ENCODE results near the gene CECR2.

The CECR2 gene

DNA sequence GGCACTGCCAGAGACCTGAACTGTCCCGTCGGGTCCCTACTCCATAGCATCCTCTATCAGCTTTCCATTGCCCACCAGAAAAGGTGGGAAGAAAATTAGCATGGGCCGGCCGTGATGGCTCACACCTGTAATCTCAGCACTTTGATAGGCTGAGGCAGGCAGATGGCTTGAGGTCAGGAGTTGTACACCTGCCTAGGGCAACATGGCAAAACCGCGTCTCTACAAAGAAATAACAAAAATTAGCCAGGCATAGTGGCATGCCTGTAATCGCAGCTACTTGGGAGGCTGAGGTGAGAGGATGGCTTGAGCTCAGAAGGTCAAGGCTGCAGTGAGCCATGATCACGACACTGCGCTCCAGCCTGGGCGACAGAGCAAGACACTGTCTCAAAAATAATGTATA is 197.5 kb downstream of the CECR2 start:
- no peak for TF ChIP-seq SUZ12 (IDR thresholded peaks at IDR 0.05; ENCODE audit: extremely low read depth, insufficient read depth, insufficient read length)
- TF ChIP-seq ZNF274 (IDR thresholded peaks at IDR 0.05; ENCODE audit: low read depth, low read length) = no peak
- no peak for TF ChIP-seq YY1 (IDR thresholded peaks at IDR 0.05; ENCODE audit: insufficient read depth, insufficient read length)
- peaks cover 13% of the 10 kb centered on the region for H3K4me1 ChIP-seq (ENCODE audit: insufficient read depth, insufficient read length)
- H3K27me3 ChIP-seq (ENCODE audit: insufficient read depth, insufficient read length) = no peaks in the 10 kb centered on the region

DNA sequence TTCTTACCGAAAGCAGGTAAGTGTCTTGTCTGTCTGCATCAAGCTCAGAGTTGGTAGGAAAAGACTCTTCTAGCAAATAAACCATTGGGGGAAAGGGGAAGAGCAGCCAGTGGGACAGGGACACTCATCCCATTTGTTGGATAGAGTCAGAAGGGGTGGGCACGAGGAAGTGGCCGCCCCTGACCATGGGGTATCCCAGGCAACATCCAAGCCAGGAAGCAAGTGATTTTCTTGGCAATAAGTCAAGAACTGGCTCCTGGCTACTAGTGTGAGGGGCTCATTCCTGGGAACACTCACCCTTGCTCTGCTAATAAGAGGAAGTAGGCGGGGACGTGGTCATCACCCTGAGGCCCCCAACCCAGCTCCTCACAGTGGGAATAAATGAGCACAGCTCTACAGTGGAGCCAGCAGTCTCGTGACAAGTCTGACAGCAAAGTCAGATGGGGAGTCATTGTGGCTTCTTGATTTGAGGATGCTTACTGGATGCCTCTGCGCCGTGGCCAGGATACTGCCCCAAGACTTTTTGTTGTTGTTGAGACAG is 200.8 kb downstream of the CECR2 start:
- no peak for DNase-seq (ENCODE audit: low read depth, low spot score)

More for the DNA sequence above, 197.5 kb downstream of the CECR2 start:
- Histone ChIP-seq H3K4me3 (ENCODE audit: insufficient read length, low read depth) (no peak overlapping the region), H3K36me3 (ENCODE audit: insufficient read depth, insufficient read length, low read length) (no peaks in the 10 kb centered on the region), H3K9ac (ENCODE audit: insufficient read length, low read depth) (no peak overlapping the region), H3K9me3 (ENCODE audit: insufficient read depth, low read length) (no peaks in the 10 kb centered on the region)
- no peak for DNase-seq (ENCODE audit: low read depth, low spot score)

DNA sequence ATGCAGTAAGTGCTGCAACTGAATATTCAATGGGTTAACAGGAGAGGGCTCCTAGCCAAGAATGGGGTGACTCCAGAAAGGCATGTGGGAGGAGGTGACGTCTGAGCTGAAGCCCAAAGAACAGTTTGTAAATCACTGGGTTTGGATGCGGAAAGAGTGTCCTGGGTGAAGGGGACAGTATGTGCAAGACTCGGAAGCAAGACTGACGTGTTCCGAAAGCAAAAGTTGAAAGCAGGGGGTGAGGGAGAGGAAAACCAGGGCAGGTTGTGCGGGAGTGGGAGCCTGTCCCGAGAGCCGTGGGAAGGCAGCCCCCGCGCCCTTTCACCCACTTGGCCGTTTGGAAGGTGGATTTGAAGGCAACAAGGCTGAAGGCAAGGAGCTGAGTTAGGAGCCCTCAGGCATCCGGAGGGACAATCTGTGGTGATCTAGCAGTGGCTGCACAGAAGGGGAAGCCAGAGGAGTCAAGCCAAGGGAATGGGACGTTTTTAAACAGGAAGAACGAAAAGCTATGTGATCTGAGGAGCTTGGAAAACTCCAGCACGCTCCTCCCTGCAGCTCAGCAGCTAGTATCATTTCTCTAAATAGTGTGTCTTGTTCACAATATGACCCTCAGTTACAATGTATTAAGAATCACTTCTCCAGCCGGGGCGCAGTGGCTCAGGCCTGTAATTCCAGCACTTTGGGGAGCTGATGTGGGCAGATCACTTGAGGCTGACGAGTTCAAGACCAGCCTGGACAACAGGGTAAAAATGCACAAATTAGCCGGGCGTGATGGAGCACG is 201.8 kb downstream of the CECR2 start:
- H3K36me3 ChIP-seq (ENCODE audit: insufficient read depth, insufficient read length, low read length) = no peaks in the 10 kb centered on the region
- no peaks in the 10 kb centered on the region for H3K27me3 ChIP-seq (ENCODE audit: insufficient read depth, insufficient read length)
- DNase-seq (ENCODE audit: low read depth, low spot score) = no peak
- no peak overlapping the region for H3K4me3 ChIP-seq (ENCODE audit: insufficient read length, low read depth)
- H3K9ac ChIP-seq (ENCODE audit: insufficient read length, low read depth) = no peak overlapping the region
- peaks cover 8% of the 10 kb centered on the region for H3K4me1 ChIP-seq (ENCODE audit: insufficient read depth, insufficient read length)
- H3K9me3 ChIP-seq (ENCODE audit: insufficient read depth, low read length) = no peaks in the 10 kb centered on the region
- TF ChIP-seq SUZ12 (IDR thresholded peaks at IDR 0.05; ENCODE audit: extremely low read depth, insufficient read depth, insufficient read length) (no peak), ZNF274 (IDR thresholded peaks at IDR 0.05; ENCODE audit: low read depth, low read length) (no peak), YY1 (IDR thresholded peaks at IDR 0.05; ENCODE audit: insufficient read depth, insufficient read length) (no peak)

More for the DNA sequence above, 200.8 kb downstream of the CECR2 start:
- Histone ChIP-seq H3K27me3 (ENCODE audit: insufficient read depth, insufficient read length) (no peaks in the 10 kb centered on the region), H3K9me3 (ENCODE audit: insufficient read depth, low read length) (no peaks in the 10 kb centered on the region), H3K4me3 (ENCODE audit: insufficient read length, low read depth) (no peak overlapping the region), H3K9ac (ENCODE audit: insufficient read length, low read depth) (peak overlapping the region; percentile 3), H3K36me3 (ENCODE audit: insufficient read depth, insufficient read length, low read length) (no peaks in the 10 kb centered on the region), H3K4me1 (ENCODE audit: insufficient read depth, insufficient read length) (peaks cover 8% of the 10 kb centered on the region)
- TF ChIP-seq ZNF274 (IDR thresholded peaks at IDR 0.05; ENCODE audit: low read depth, low read length) (no peak), YY1 (IDR thresholded peaks at IDR 0.05; ENCODE audit: insufficient read depth, insufficient read length) (no peak), SUZ12 (IDR thresholded peaks at IDR 0.05; ENCODE audit: extremely low read depth, insufficient read depth, insufficient read length) (no peak)

DNA sequence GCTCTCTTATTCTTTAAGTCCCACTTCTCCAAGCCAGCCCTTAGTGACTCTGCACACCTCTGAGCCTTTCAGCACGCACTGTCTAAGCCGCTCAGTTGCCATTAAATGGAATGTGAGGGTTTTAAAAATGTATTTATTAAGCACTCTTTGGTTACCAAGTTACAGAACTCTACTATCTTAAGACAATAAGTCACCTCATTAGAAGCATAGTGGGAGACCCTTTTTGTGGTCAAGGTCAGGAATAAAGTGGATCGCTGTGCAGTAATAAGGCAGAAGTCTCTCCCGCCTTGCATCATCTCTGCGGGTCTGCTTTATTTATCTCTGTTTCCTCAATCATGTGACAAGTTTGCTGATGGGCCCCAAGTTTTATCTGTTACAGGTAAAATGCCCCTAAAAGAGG is 205.9 kb downstream of the CECR2 start:
- Histone ChIP-seq H3K27me3 (ENCODE audit: insufficient read depth, insufficient read length) (no peaks in the 10 kb centered on the region), H3K4me3 (ENCODE audit: insufficient read length, low read depth) (no peak overlapping the region), H3K36me3 (ENCODE audit: insufficient read depth, insufficient read length, low read length) (no peaks in the 10 kb centered on the region), H3K4me1 (ENCODE audit: insufficient read depth, insufficient read length) (peaks cover 3% of the 10 kb centered on the region), H3K9ac (ENCODE audit: insufficient read length, low read depth) (no peak overlapping the region), H3K9me3 (ENCODE audit: insufficient read depth, low read length) (no peaks in the 10 kb centered on the region)
- DNase-seq (ENCODE audit: low read depth, low spot score) = no peak
- TF ChIP-seq ZNF274 (IDR thresholded peaks at IDR 0.05; ENCODE audit: low read depth, low read length) = no peak
- no peak for TF ChIP-seq YY1 (IDR thresholded peaks at IDR 0.05; ENCODE audit: insufficient read depth, insufficient read length)
- no peak for TF ChIP-seq SUZ12 (IDR thresholded peaks at IDR 0.05; ENCODE audit: extremely low read depth, insufficient read depth, insufficient read length)

DNA sequence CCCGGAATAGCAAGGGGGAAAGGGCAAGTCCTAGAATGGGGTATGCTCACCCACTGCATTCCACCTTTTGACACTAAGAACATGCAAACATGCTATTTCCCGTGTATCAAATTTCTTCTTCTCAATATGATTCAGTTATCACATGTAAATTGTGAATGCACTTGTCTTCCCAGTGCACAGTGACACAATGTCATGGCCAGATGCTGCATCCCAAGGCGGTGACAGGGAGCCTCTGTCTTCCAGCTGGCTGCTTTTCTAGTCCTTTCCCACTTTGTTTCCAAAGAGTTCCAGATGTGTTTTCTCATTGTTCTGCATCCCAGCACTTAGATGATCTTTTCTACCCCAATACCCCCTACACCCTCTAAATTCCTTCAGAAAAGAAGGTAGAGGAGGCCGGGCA is 206.4 kb downstream of the CECR2 start:
- Histone ChIP-seq H3K4me3 (ENCODE audit: insufficient read length, low read depth) (no peak overlapping the region), H3K9me3 (ENCODE audit: insufficient read depth, low read length) (no peaks in the 10 kb centered on the region), H3K27me3 (ENCODE audit: insufficient read depth, insufficient read length) (no peaks in the 10 kb centered on the region), H3K9ac (ENCODE audit: insufficient read length, low read depth) (no peak overlapping the region), H3K4me1 (ENCODE audit: insufficient read depth, insufficient read length) (peaks cover 5% of the 10 kb centered on the region), H3K36me3 (ENCODE audit: insufficient read depth, insufficient read length, low read length) (no peaks in the 10 kb centered on the region)
- no peak for DNase-seq (ENCODE audit: low read depth, low spot score)
- TF ChIP-seq YY1 (IDR thresholded peaks at IDR 0.05; ENCODE audit: insufficient read depth, insufficient read length) (no peak), ZNF274 (IDR thresholded peaks at IDR 0.05; ENCODE audit: low read depth, low read length) (no peak), SUZ12 (IDR thresholded peaks at IDR 0.05; ENCODE audit: extremely low read depth, insufficient read depth, insufficient read length) (no peak)

DNA sequence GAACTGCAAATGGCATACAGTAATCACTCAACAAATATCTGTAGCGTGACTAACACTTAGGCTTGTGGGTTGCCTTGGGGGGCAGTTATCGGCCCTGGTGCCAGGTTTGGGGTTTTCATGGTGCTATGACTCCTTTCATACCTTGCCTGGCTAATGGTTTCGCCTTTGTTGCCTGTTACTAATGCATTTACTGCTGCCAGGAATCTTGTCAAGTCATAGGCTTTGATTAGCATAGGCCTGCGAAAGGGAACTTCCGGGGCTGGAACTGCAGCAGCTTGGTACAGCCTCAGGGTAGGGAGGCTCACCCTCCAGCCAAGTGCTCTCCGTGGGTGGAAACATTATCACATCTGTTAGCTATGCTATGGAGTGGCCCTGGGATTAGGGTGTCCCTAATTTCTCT is 207.2 kb downstream of the CECR2 start:
- no peak overlapping the region for H3K4me3 ChIP-seq (ENCODE audit: insufficient read length, low read depth)
- H3K9ac ChIP-seq (ENCODE audit: insufficient read length, low read depth) = no peak overlapping the region
- peaks cover 12% of the 10 kb centered on the region for H3K4me1 ChIP-seq (ENCODE audit: insufficient read depth, insufficient read length)
- no peaks in the 10 kb centered on the region for H3K36me3 ChIP-seq (ENCODE audit: insufficient read depth, insufficient read length, low read length)
- DNase-seq (ENCODE audit: low read depth, low spot score) = no peak
- H3K27me3 ChIP-seq (ENCODE audit: insufficient read depth, insufficient read length) = no peaks in the 10 kb centered on the region
- H3K9me3 ChIP-seq (ENCODE audit: insufficient read depth, low read length) = no peaks in the 10 kb centered on the region
- TF ChIP-seq ZNF274 (IDR thresholded peaks at IDR 0.05; ENCODE audit: low read depth, low read length) (no peak), YY1 (IDR thresholded peaks at IDR 0.05; ENCODE audit: insufficient read depth, insufficient read length) (no peak), SUZ12 (IDR thresholded peaks at IDR 0.05; ENCODE audit: extremely low read depth, insufficient read depth, insufficient read length) (no peak)

DNA sequence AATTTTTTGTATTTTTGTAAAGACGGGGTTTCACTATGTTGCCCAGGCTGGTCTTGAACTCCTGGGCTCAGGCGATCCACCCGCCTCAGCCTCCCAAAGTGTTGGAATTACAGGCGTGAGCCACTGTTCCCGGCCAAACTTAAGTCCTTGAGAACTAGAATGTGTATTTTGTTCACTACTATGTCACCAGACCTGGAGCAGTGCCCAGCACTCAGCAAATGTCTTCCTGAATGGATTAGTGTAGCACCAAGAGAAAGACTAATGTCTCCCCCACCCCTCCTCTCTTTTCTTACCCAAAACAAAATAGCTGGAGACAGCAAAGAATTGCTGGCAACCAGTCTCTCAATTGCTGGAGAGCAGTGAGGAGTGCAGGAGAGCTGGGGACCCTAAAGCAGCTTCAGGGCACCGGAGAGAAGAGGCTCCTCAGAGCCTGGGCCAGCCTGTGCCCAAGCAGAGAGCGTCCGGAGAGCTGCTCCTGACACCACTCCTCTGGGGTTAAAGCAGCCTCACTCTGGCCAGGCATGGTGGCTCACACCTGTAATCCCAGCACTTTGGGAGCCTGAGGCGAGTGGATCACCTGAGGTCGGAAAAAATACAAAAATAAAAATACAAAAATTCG is 209.0 kb downstream of the CECR2 start:
- peaks cover 8% of the 10 kb centered on the region for H3K36me3 ChIP-seq (ENCODE audit: insufficient read depth, insufficient read length, low read length)
- no peak overlapping the region for H3K4me3 ChIP-seq (ENCODE audit: insufficient read length, low read depth)
- TF ChIP-seq YY1 (IDR thresholded peaks at IDR 0.05; ENCODE audit: insufficient read depth, insufficient read length) (no peak), ZNF274 (IDR thresholded peaks at IDR 0.05; ENCODE audit: low read depth, low read length) (no peak), SUZ12 (IDR thresholded peaks at IDR 0.05; ENCODE audit: extremely low read depth, insufficient read depth, insufficient read length) (no peak)
- H3K9me3 ChIP-seq (ENCODE audit: insufficient read depth, low read length) = no peaks in the 10 kb centered on the region
- no peak overlapping the region for H3K9ac ChIP-seq (ENCODE audit: insufficient read length, low read depth)
- no peak for DNase-seq (ENCODE audit: low read depth, low spot score)
- H3K27me3 ChIP-seq (ENCODE audit: insufficient read depth, insufficient read length) = no peaks in the 10 kb centered on the region
- peaks cover 15% of the 10 kb centered on the region for H3K4me1 ChIP-seq (ENCODE audit: insufficient read depth, insufficient read length)
